HuH-7.5 (cell line): ENCODE results near the gene RASSF4.

Experiments used
- DNase-seq: peaks from one replicate; pipeline ENCODE4 v3.0.0; 2011; ENCODE audit warnings: low spot score

The RASSF4 gene

DNA sequence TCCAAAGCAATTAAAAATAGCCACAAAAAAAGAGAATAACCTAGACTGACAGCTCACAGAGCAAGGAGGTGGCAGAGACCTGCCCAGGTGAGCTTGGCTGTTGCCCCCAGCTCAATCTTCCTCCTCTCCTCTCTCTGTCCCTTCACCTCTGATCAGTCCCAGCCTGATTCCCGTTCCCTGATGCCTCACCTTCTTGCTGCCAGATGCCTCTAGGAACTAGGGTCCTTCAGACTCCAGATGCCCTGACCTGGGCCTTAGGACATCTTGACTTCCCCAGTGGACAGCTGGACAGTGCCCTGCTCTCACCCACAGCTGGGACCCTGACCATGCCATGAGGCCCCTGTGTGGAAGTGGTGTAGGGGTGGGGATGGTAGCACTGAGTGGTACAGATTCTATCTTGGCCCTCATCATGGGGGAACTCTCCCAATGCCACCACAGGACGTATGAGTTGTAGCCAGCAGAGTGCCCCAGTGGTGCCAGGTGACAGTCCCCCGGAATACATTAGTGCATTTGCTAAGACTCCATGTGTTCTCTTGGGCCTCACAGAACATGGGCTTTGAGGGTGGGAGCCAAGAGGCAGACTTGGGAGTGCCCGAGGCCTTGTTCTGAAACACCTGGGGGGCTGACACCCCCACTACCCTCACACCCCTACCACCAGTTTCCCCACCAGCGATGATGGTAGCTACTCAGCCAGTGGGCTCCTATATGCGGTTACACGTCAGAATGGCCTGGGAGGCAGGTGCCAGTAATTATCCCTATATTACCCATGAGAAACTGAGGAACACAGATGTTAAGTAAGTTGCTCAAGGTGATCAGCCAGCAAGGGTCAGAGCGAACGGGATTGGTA is 17.0 kb downstream of the RASSF4 start:
- DNase-seq: no peak

DNA sequence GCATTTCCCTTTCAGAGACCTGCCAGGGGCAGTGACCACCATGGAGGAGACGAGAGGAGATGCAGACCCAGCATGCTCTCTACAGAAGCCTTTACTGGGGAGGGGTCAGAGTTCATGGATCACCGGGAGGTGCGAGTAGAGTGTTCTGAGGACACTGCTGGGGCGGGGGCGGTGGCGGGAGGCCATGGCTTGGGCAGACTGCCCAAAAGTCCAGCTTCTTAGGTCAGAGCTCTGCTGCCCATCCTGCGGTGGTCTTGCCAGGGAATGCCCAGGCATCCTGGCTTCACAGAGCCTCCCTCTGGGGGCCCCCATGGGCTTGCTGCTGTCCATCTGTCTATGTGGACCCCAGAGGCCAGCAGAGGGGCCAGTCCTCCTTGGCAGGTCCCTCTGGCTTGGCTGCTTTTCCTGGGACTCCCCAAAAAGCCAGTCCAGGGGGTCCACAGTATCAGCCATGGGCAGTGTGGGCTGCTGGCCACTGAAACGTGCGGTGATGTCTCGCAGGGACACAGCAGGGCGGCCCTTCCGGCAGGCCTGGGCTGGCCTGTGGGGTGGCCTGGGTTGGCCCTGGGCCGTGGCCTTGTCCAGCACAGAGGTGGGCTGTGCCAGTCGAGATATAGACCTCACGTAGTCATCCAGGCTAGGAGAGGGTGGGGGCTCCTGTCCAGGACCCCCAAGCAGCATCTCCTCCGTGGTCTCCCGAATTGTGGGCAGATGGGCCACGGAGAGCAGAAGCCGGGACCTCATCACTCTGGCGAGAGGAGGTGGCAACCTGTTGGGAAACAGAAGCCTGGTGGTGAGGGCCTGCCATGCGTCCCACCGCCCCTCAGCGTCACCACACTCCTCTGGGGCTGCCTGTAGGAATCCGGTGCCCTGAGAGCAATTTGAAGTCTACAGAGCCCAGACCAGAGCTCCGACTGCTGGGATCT is 17.9 kb downstream of the RASSF4 start:
- no peak for DNase-seq

DNA sequence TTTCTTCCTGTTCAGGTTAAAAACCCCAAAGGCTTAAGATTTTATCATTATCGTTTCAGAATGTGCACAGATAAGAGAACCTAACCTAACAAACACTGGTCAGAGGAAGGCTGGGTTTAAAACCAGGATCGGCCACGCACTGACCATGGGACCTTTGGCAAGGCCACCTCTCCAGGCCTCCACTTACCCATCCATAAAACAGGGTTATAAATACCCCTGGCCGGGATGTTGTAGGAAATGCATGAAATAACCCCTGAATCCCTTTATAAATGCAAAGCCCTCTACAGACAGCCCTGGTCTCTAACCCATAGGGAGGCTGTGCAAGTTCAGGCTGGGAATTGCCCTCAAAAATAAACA is 18.6 kb downstream of the RASSF4 start:
- DNase-seq: no peak

DNA sequence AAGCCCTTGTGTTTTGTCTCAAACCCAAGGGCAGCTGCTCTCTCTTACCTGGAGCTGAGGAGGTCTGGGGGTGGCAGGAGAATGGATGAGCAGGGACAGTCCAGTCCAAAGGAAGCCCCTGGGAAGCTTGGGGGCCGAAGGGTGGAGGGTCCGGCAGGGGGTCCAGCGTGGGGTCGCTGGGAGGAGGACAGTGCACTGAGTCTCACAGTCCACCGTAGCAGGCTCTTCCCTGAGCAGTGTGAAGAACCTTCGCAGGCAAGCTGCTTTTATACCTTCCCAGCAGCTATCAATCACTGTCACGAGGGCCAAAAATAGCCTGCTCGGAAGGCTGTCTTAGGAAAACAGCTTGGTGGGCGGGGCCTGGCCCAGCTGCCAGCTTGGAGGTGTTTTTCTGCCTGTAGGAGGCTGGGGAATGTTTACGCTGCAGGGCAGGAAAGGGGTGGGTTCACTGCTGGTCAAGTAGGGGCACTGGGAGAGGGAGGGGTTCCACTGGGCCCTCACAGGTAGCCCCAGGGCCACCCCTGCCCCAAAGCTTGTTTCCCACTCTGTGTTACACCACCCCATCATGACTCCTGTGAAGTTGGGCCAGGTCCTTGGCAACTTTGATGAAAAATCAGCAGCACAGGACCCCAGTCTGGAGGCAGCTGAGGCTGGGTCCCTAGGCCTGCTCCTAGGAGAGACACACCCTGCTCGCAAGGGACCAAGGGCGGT is 19.1 kb downstream of the RASSF4 start, which contains the start of gene DEPP1:
TSS of gene DEPP1 (minus strand) at position 240 of the 711 bp plus-strand sequence. CDS start 779 bp downstream, outside the sequence.
- DNase-seq: peak; percentile 64

DNA sequence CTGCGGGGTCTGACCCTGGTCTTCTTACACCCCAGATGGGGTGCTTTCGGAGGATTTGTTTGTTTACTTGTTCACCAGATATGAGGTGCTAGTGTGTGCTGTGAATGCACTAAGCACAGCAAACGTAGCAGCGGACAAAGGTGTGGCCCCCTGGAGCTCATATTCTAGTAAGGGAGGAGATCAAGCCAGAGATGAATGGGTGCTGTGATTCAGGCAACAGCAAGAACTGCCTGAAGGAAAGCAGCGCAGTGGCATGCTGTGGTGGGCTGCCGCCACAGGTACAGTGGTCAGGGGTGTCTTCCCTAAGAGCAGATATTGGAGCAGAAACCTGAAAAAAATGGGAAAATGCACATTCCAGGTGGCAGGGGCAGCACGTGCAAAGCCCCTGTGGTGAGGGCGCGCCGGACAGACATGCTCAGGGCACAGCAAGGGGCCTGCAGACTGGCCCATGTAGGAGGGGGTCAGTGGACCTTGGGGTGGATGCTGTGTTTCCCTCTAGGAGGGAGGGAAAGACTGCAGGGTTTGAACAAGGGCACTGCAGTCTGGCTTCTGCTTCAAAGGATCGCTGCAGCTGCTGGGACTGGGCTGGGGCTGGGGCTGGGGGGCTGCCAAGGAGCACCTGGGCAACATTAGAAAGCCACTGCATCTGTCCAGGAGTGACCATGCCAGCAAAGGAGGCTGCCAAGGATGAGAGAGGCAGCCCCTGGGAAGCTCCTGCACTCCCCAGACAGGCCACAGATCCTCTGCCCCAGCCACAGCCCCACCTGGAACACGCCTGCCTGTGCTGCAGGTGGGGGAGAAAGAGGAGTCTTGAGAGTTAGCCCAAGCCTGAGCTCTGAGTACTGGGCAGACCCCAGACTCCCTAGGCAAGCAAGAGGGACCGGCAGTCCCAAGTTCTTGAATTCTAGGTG is 19.9 kb downstream of the RASSF4 start:
- no peak for DNase-seq

DNA sequence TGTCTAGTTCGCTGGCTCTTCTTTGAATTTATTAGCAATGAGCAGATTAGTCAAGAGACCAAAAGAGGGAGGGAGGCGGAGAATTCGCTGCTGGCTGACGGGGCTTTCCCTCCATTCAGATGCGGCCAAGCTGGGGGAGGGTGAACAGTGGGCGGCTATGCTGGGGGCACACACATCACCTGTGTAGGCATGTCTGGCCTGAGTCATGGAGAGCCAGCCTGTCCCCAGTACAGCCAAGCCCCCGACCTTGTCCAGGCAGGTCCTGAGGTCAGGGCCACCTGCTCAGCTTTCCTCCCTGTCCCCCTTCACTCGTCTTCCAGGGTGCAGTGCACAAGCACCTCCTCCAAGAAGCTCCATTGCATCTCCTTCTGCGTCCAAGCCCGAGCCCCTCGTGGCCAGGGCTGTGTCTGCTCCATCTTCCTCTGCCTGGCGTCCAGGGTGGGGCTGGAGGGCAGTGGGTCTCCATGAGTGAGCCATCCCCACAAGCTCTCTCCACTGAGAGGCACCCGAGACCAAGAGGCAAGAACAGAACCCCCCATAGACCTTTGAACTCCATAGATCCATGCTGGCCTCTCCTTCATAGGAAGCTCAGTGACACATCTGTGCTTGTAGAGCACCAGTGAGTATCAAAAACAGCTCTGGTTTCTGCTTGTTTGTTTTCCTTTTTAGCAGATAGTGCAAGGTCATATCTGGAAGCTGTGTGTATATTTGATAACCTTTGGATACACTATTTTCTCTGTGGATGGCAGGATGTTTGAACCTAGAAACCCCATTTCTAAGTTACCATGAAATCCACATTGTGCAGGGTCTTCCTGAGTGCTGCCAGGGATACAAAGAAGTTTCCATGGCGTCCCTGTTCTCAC is 20.9 kb downstream of the RASSF4 start:
- DNase-seq: no peak

DNA sequence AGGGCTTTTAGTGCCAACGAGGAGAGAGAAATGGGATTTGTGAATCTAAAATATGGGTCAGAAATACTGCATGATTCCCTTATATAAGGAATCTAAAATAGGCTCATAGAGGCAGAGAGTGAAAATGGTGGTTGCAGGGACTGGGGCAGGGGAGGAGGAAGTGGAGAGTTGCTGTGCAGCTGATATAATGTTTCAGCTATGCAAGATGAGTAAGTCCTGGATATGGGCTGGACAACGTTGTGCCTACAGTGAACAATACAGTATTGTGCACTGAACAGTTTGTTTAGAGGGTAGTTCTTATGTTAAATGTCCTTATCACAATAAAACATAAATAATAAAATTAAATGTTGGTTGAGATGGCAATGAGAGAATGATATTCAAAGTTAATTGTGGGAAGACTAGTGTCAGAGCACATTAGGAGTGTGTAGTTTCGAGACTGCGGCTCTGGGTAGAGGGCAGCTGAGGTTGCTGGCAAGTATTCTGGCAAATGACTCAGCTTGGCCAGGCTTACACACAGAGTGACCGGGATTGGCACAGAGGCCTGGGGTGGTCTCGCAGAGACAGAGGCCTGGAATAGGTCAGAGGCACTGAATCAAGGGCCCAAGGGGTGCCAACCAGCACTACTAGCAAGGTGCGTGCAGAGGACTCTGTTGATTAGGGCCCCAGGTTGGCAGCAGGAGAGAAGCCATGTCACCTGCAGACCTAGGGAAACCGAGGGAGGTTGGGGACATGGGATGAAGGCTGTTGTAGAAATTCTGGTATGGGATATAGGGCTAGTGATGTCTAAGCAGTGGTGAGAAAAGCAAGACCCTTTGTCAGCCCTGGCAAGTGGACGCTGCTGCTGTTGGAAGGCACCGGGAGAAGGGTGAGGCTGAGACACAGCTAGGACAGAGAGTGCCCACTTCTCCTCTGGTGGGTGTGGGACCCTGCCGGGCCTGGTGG is 21.8 kb downstream of the RASSF4 start:
- no peak for DNase-seq

DNA sequence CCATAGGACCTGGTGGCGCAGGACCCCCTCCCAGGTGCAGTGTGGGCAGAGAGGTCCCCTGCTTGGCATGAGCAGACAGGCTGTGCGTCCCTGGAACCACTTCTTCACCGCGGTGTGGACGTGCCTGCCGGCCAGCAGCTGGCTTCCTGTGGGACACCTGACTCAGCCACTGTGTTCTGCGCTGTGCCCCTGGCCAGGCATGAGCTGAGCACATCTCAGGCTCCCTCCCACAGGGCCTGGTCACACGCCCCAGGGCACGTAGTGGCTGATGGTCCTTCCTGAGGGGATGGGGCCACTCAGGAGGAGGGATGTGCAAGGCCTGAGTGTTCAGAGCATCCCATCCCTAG is 22.5 kb downstream of the RASSF4 start:
- no peak for DNase-seq

DNA sequence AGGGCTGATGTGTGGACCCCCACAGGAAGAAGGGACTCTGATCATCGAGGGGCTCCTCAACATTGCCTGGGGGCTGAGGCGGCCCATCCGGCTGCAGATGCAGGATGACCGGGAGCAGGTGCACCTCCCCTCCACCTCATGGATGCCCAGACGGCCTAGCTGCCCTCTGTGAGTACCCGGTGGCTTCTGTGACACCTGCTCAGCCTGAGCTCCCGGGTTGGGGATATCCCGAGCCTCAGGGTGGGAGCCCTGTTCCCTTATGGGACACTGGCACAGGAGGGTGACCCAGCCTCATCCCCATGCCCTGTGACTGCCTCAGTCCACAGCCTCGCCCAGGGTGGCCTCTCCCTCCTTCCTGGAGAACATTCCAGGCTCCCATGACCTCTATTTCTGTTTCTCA is 22.9 kb downstream of the RASSF4 start:
- no peak for DNase-seq

DNA sequence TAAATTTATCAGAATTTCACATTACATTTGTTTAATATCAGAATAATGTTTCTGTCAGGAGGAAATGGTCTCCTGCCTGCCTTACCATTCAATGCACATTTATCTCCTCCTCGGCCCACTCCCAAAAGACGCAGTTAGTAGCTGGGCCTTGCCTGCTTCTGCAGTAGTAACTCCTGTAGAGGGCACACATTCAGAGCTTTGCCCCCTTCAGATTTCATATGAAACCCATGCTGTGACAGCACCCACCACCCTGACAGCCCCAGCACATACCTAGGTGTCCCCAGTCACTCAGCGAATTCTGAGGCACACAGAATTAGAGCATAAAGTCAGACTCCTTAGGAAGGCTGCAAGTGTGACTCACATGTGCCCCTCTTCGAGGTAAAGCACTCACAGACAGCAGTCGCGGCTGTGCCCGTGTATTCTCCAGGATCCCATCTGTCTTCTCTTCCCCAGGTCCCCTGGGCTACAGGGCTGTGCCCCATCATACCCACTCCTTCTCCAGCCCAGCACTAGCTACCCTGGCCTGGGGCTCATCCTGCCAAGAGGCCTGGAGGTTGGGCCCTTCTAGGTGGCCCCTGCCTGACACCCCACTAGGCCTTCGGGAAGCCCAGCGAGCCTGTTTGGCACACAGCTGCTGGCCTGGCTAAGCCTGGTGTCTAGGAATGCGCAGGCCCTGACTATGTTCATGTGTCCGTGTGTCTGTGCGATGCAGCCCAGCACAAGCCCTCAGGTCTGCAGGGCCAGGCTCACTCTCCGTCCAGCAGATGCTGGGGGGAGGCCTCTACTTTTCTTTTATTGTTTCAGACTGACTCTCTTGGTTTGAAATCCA is 23.7 kb downstream of the RASSF4 start:
- DNase-seq: no peak

DNA sequence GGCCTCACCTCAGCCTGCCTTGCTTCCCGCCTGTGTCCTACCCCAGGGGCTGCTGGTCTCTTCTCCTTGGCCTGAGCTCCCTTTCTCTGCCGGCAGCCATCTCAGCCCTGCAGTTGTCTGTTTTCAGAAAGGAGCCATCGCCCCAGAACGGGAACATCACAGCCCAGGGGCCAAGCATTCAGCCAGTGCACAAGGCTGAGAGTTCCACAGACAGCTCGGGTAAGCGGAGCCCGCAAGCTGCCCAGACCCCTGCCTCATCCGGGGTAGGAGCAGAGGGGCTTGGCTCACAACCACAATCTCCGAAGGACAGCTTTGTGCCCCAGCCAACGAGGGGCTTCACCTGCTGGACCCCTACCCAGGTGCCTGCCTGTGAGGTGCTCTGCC is 24.3 kb downstream of the RASSF4 start:
- DNase-seq: no peak

DNA sequence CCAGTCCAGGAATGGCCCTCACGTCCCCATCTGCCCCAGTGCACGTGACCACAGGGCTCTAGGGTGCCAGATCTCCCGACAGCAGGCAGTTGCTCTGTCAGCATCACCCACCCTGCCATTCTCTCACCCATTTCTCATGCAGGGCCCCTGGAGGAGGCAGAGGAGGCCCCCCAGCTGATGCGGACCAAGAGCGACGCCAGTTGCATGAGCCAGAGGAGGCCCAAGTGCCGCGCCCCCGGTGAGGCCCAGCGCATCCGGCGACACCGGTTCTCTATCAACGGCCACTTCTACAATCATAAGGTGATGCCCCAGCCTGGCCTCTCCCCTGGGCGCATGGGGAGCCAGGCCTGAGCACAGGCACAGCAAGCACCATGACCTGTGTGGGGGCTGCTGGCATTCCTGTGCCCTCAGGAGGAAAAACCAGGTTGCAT is 25.1 kb downstream of the RASSF4 start:
- DNase-seq: no peak

DNA sequence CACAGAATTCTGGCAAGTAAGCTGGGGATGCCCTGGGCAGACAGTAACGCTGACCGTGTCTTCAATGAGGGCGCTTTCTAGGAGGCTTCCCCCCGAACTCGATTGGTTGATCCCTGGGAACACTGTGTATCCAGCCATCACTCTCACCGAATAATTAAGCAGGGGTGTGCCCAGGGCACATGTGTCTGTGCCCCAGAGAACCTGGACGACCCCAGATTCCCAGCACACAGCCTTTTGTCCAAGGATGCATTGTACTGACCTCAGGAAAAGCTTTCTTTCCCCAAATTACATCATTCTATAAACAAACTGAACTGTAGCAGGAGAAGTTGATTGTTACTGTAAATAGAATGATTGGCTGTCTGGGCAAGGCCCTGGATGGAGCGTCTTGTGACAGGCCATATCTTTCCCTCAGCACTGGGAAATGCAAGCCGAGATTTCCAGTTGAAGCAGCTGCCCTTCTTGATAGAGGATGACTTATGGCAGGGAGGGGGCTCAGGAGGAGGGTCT is 25.6 kb downstream of the RASSF4 start:
- DNase-seq: no peak

DNA sequence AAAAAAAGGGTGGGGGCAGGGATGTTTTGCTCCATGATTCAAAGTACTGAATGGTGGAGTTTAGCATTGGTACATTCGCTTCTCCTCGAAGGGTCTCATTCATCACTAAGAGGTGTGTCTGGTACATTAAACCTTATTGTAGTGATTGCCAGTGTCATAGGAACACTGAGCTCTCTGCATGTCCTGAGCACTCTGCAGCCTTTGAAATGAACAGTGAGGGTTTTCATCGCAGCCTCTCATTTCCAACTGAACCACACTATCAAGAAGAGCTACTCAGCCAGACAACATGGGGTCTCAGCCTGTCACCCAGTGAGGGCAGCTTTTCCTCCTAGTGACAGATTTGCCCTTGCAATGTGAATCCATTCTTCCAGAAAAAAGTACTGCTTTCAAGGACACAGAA is 26.6 kb downstream of the RASSF4 start:
- DNase-seq: no peak

DNA sequence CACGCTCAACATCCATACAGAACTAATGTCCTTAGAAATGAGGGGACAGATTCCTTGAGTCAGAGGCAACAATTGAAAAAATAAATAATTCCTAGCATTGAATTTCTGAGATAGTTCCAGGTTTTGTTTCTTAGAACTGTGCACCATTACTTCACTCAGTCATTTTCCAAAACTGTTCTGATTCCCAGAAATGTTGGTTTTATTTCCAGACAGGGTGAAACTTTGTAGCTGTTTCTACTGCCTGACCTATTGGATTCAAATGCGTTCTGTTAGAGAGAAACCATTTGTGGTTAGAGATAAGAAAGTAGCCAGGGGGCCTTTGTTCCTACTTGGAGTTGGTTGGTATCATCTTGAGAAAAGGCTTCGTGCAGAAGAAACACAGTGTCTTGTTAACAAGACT is 27.1 kb downstream of the RASSF4 start:
- DNase-seq: no peak

DNA sequence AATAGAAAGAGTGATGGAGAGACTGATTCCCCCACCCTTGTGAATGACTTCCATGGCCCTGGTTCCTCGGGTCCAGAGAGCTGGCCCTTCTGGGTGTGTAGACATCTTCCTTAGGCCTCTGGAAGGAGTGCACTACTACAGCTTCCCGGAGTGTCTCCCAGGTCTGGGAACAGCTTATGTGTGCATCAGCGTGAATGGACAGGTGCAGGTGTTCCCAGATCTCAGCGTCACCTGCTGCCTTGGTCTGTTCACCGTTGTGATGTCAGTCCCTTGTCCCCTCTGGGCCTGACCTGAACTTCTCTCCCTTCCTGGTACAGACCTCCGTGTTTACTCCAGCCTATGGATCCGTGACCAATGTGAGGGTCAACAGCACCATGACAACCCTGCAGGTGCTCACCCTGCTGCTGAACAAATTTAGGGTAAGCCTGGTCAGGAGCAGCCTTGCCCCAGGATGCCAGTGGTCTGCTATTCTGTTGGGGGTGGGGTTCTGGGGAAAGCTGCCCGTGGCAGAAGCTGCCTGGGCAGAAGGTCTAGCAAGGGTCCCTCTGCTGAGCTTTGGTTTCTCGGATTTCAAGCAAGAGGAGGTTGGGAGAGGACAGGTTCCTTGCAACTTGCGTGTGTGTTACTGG is 29.5 kb downstream of the RASSF4 start:
- DNase-seq: no peak

DNA sequence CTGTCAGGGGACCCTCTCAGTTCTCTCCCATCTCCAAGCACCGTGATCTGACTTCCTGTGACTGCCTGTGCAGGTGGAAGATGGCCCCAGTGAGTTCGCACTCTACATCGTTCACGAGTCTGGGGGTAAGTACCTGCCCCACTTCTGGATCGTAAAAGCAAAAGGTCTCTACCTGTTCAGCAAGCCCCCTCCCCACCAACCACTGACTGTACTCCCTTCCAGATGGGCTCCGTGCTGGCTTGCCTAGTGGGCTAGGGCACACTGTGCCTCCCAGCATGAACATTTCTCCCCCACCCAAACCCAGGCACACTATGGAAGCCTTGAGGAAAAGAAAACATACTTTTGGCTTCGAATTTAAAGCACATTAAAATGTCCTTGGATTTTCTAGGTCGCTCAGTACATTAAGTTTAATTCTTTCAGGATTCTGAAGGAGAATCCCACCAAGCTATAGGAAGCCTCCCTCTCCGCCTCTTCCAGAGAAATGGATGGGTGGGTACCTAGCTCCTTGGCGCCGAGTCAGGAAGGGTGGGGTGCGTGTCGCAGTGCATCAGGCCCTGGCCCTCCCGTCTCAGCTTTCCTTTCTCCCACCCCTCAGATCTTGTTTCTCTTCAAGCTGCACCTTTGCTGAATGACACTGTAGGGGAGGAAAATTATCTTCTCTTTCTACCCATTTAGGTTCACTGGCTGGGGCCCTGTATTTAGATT is 30.1 kb downstream of the RASSF4 start:
- DNase-seq: no peak
